HCT116 (cell line): ENCODE results near the gene VSNL1.

ENCODE experiments used
- EZH2 ChIP-seq: fragments of 200-600 bp; sonication (generic); IDR thresholded peaks from 2 replicates; pipeline ENCODE4 v1.6.1; 2017; ENCODE audit warnings: antibody characterized with exemption, mixed run types
- POLR2A ChIP-seq: IDR thresholded peaks from 2 replicates; pipeline ENCODE4 v1.7.0; 2011; ENCODE audit warnings: borderline replicate concordance; ENCODE audit not compliant: insufficient read depth, insufficient read length; ENCODE audit errors: extremely low read depth
- POLR2AphosphoS5 ChIP-seq: IDR thresholded peaks from 2 replicates; pipeline ENCODE4 v1.6.1; 2011; ENCODE audit warnings: mild to moderate bottlenecking, low read depth, low read length, moderate library complexity
- ZFX ChIP-seq: fragments of 450-650 bp; IDR thresholded peaks from 2 replicates; pipeline ENCODE4 v1.6.1; 2017
- ZNF274 ChIP-seq: fragments of 200-500 bp; sonication (Bioruptor generic); IDR thresholded peaks from 2 replicates; pipeline ENCODE4 v1.6.1; 2014; ENCODE audit warnings: mild to moderate bottlenecking, low read depth, low read length, inconsistent platforms
- TF ChIP-seq, protein P1 (sequence below), 3 experiments: fragments of 200-600 bp in 1 of 3; sonication (generic) in 1 of 3; IDR thresholded peaks in 2 of 3; conservative IDR thresholded peaks in 1 of 3; 2 replicates each; pipeline ENCODE4 v1.5.1; 2012 to 2017; ENCODE audit warnings: low read depth in 2 of 3, low read length in 2 of 3, antibody characterized with exemption in 1 of 3, borderline replicate concordance in 1 of 3, control low read depth in 1 of 3, mild to moderate bottlenecking in 1 of 3, mixed read lengths in 1 of 3, mixed run types in 1 of 3, moderate library complexity in 1 of 3; ENCODE audit not compliant: insufficient read depth in 1 of 3
- TF ChIP-seq, protein P2 (sequence below): IDR thresholded peaks from 2 replicates; pipeline ENCODE4 v1.6.1; 2012; ENCODE audit warnings: low read depth

DNA sequence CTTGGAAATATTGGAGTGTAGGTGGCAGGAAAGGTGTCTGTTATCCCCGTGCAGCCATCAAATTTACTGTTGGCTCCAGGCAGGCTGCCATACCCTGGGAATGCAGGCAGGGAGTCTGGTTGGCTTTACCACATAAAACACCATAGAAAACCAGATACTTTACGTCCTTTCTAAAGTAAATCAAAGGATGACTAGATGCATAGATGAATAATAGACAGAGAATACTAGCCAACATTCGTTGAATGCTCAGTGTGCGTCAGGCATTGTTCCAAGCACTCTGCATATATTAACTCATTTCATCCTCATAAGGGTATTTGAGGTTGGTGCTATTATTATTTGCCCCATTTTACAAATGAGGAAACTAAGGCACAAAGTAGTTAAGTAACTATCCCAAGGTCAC is 65.2 kb downstream of the VSNL1 start:
- TF ChIP-seq EZH2, result no peak
- TF ChIP-seq, protein P1, sequence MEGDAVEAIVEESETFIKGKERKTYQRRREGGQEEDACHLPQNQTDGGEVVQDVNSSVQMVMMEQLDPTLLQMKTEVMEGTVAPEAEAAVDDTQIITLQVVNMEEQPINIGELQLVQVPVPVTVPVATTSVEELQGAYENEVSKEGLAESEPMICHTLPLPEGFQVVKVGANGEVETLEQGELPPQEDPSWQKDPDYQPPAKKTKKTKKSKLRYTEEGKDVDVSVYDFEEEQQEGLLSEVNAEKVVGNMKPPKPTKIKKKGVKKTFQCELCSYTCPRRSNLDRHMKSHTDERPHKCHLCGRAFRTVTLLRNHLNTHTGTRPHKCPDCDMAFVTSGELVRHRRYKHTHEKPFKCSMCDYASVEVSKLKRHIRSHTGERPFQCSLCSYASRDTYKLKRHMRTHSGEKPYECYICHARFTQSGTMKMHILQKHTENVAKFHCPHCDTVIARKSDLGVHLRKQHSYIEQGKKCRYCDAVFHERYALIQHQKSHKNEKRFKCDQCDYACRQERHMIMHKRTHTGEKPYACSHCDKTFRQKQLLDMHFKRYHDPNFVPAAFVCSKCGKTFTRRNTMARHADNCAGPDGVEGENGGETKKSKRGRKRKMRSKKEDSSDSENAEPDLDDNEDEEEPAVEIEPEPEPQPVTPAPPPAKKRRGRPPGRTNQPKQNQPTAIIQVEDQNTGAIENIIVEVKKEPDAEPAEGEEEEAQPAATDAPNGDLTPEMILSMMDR (IDR thresholded peaks at IDR 0.05 in 2 of 3, conservative IDR thresholded peaks at IDR 0.05 in 1 of 3; ENCODE audit: borderline replicate concordance in 1 of 3, insufficient read depth in 1 of 3, low read depth in 2 of 3, low read length in 2 of 3), result no peak
- TF ChIP-seq ZNF274, result no peak
- TF ChIP-seq, protein P2, sequence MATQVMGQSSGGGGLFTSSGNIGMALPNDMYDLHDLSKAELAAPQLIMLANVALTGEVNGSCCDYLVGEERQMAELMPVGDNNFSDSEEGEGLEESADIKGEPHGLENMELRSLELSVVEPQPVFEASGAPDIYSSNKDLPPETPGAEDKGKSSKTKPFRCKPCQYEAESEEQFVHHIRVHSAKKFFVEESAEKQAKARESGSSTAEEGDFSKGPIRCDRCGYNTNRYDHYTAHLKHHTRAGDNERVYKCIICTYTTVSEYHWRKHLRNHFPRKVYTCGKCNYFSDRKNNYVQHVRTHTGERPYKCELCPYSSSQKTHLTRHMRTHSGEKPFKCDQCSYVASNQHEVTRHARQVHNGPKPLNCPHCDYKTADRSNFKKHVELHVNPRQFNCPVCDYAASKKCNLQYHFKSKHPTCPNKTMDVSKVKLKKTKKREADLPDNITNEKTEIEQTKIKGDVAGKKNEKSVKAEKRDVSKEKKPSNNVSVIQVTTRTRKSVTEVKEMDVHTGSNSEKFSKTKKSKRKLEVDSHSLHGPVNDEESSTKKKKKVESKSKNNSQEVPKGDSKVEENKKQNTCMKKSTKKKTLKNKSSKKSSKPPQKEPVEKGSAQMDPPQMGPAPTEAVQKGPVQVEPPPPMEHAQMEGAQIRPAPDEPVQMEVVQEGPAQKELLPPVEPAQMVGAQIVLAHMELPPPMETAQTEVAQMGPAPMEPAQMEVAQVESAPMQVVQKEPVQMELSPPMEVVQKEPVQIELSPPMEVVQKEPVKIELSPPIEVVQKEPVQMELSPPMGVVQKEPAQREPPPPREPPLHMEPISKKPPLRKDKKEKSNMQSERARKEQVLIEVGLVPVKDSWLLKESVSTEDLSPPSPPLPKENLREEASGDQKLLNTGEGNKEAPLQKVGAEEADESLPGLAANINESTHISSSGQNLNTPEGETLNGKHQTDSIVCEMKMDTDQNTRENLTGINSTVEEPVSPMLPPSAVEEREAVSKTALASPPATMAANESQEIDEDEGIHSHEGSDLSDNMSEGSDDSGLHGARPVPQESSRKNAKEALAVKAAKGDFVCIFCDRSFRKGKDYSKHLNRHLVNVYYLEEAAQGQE, result no peak
- no peak for TF ChIP-seq POLR2AphosphoS5
- TF ChIP-seq POLR2A, result no peak
- TF ChIP-seq ZFX, result no peak
